Measurements from ENCODE around the gene GALNT14.

DNA sequence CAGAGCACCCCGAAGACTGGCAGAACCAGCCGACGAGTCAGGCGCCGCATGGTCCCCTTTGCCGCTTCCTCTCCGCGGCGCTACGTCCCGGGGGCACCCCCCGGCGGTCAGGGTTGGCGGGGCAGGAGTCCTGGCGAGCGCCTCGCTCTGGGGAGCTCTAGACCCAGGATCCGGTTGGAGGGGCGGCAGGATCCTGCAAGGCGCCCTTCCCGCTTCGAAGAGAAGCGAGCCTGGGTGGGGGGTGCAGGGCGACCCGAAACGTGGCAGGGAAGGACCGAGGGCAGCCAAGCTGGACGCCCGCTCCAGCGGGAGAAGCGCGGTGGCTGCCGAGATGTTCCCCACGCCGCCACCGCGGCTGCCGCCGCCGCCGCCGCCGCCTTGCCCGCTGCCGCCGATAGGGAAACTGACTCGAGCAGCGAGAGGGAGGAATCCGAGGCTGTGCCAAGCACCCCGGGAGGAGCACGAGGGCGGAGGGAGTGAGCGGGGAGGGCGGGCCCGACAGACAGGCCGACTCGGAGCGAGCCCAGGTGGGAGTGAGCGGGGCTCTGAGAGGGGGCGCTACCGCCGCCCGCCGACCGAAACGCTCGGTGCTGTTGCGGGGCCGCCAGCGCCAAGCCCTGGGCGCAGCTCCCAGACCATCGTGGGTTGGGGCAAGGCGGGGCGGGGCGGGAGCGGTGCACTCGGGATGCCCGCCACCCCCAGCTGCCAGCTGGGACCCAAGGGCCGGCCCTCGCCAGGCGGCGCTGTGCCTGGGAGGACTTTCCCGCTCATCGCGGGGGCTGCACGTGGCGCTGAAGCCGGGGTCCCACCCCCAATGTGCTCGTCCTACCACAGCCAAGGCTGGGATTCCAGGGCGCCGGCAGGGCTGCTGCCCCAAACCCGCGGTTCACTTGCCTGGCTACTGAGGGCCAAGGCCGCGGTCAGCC, at the start of gene GALNT14:
- TF ChIP-seq CTCF (IDR thresholded peaks at IDR 0.05) (peak; percentile 53), ZFX (IDR thresholded peaks at IDR 0.05; ENCODE audit: borderline replicate concordance) (no peak)

All from 22Rv1 (cell line).